SK-N-SH (cell line): ENCODE results near the gene SLC20A1. TPM values are rescaled to one million over a fixed set of nuclear protein-coding genes. Genes with fewer than 3 reads are reported as not detected.

ENCODE experiments used
- CHD2 ChIP-seq: fragments of 150-350 bp; IDR thresholded peaks from 2 replicates; pipeline ENCODE4 v1.6.1; 2018; ENCODE audit warnings: low read length; ENCODE audit not compliant: partially characterized antibody
- ELF1 ChIP-seq: IDR thresholded peaks from 2 replicates; pipeline ENCODE4 v1.4.0; 2012
- EP300 ChIP-seq, 2 experiments: IDR thresholded peaks; 2 replicates each; pipeline versions ENCODE4 v1.4.0 to v1.6.1; 2012; ENCODE audit warnings: borderline replicate concordance in 1 of 2, low read depth in 1 of 2, low read length in 1 of 2
- EZH2phosphoT487 ChIP-seq: fragments of 200-600 bp; sonication (generic); IDR thresholded peaks from 2 replicates; pipeline ENCODE4 v1.6.1; 2017; ENCODE audit warnings: low read depth, mixed run types, mild to moderate bottlenecking, antibody characterized with exemption, moderate library complexity, borderline replicate concordance
- FOXM1 ChIP-seq: IDR thresholded peaks from 2 replicates; pipeline ENCODE4 v1.4.0; 2012; ENCODE audit warnings: low read depth, mild to moderate bottlenecking
- GABPA ChIP-seq: IDR thresholded peaks from 2 replicates; pipeline ENCODE4 v1.4.0; 2012; ENCODE audit warnings: low read depth, mild to moderate bottlenecking
- GATA2 ChIP-seq: sonication (generic); formaldehyde crosslinking; IDR thresholded peaks from 2 replicates; pipeline ENCODE4 v1.5.0; 2020; ENCODE audit warnings: mild to moderate bottlenecking, missing genetic modification reagents
- JUND ChIP-seq: IDR thresholded peaks from 2 replicates; pipeline ENCODE4 v1.4.0; 2012
- MEF2A ChIP-seq: IDR thresholded peaks from 2 replicates; pipeline ENCODE4 v1.4.0; 2012; ENCODE audit warnings: low read depth, borderline replicate concordance
- MXI1 ChIP-seq: IDR thresholded peaks from 2 replicates; pipeline ENCODE4 v1.6.1; 2012; ENCODE audit warnings: mild to moderate bottlenecking, low read depth, low read length, improper control_type of control experiment
- NFIC ChIP-seq: IDR thresholded peaks from 2 replicates; pipeline ENCODE4 v1.4.0; 2012; ENCODE audit warnings: borderline replicate concordance
- NRF1 ChIP-seq: IDR thresholded peaks from 2 replicates; pipeline ENCODE4 v1.6.1; 2012; ENCODE audit warnings: low read depth, mild to moderate bottlenecking, low read length
- POLR2AphosphoS5 ChIP-seq: IDR thresholded peaks from 2 replicates; pipeline ENCODE4 v1.6.1; 2012; ENCODE audit warnings: low read depth, low read length
- RCOR1 ChIP-seq: fragments of 150-350 bp; IDR thresholded peaks from 2 replicates; pipeline ENCODE4 v1.6.1; 2017; ENCODE audit warnings: antibody characterized with exemption, low read length
- REST ChIP-seq: IDR thresholded peaks from 2 replicates; pipeline ENCODE4 v1.6.1; 2012; ENCODE audit warnings: mild to moderate bottlenecking, low read depth, low read length, moderate library complexity
- RXRA ChIP-seq: IDR thresholded peaks from 2 replicates; pipeline ENCODE4 v1.4.0; 2012; ENCODE audit warnings: low read depth, mild to moderate bottlenecking, borderline replicate concordance
- SIN3A ChIP-seq: IDR thresholded peaks from 2 replicates; pipeline ENCODE4 v1.6.1; 2012; ENCODE audit warnings: low read depth, mild to moderate bottlenecking, low read length, moderate library complexity, borderline replicate concordance
- SMC3 ChIP-seq: IDR thresholded peaks from 2 replicates; pipeline ENCODE4 v1.6.1; 2012; ENCODE audit warnings: low read depth, low read length, improper control_type of control experiment
- YY1 ChIP-seq: IDR thresholded peaks from 2 replicates; pipeline ENCODE4 v1.4.0; 2012; ENCODE audit warnings: low read depth, mild to moderate bottlenecking
- polyA plus RNA-seq, 3 experiments: library from polyadenylated mRNA; depleted of rRNA; stranded (reverse); fragments of >200 nt; gene quantifications; 2 replicates each; pipeline ENCODE4 v1.2.3, GENCODE V29; 2012
- TF ChIP-seq, protein P1 (sequence below): fragments of 150-350 bp; IDR thresholded peaks from 2 replicates; pipeline ENCODE4 v1.6.1; 2016; ENCODE audit warnings: mild to moderate bottlenecking, low read depth, low read length
- TF ChIP-seq, protein P2 (sequence below): fragments of 200-600 bp; sonication (generic); IDR thresholded peaks from 2 replicates; pipeline ENCODE4 v1.6.1; 2017; ENCODE audit warnings: antibody characterized with exemption, mild to moderate bottlenecking, moderate library complexity
- TF ChIP-seq, protein P3 (sequence below): IDR thresholded peaks from 2 replicates; pipeline ENCODE4 v1.4.0; 2012; ENCODE audit warnings: low read depth, borderline replicate concordance
- TF ChIP-seq, protein P4 (sequence below): fragments of 150-350 bp; IDR thresholded peaks from 2 replicates; pipeline ENCODE4 v1.6.1; 2017; ENCODE audit warnings: antibody characterized with exemption, low read length, low read depth, borderline replicate concordance
- TF ChIP-seq, protein P5 (sequence below): IDR thresholded peaks from 2 replicates; pipeline ENCODE4 v1.4.0; 2012; ENCODE audit warnings: low read depth, borderline replicate concordance

Gene SLC20A1
- polyA plus RNA-seq, 1 of the 3 experiments (the other 2 are of a cell fraction), result 56.3 TPM

DNA sequence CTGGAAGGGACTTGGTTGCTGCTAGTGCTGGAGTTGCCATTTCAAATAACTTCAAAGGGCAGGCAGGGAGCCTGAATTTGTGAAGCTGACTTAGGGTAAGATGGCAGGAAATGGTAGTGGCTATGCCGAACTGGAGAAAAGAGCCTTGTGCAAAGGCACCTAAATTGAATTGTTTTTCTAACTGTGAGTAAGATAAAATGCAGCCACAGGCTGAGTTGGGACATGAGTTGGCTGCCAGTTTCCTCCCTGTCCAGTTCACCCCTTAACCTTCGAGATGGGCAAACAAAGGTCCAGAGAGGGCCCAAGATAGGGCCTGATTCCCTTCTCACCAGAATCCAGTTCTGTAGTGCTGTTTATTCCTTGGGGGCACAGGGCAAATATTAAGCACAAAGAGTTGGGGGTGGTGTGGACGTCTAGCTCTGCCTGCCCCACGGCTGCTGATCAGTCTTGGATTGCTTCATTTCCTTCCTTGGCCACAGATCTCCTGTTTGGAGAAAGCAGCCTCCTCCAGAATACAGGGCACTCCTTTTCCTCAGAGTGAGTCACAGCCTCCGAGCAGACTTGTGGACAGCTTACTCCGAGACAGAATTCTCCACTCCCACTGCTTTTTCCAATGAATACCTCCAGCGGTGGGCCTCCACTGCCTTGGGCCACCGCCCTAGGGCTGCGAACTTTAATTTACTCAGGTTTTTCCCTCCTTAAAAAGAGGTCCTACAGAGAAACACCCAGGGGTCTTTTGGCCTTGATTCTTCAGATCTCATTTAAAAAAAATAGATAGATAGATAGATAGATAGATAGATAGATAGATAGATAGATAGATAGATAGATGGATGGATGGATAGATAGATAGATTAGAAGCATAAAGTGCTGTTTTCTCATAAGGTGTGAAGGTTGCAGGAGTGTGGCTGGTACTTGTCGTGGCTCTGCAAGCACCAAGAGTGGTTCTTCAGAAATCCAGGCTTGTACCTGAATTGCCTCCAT lies 18.4 kb upstream of the SLC20A1 start (continued):
- 0 out of 2 replicates have a peak, but pooled peaks have one; percentile 7 for TF ChIP-seq REST
- TF ChIP-seq FOXM1, result no peak
- no peak for TF ChIP-seq NRF1
- no peak for TF ChIP-seq YY1
- TF ChIP-seq CHD2, result no peak
- no peak for TF ChIP-seq EZH2phosphoT487
- no peak; the same call in 1 of the 2 replicates for TF ChIP-seq RXRA
- TF ChIP-seq, protein P1, sequence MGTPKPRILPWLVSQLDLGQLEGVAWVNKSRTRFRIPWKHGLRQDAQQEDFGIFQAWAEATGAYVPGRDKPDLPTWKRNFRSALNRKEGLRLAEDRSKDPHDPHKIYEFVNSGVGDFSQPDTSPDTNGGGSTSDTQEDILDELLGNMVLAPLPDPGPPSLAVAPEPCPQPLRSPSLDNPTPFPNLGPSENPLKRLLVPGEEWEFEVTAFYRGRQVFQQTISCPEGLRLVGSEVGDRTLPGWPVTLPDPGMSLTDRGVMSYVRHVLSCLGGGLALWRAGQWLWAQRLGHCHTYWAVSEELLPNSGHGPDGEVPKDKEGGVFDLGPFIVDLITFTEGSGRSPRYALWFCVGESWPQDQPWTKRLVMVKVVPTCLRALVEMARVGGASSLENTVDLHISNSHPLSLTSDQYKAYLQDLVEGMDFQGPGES, result no peak
- TF ChIP-seq MXI1, result no peak
- TF ChIP-seq, protein P2, sequence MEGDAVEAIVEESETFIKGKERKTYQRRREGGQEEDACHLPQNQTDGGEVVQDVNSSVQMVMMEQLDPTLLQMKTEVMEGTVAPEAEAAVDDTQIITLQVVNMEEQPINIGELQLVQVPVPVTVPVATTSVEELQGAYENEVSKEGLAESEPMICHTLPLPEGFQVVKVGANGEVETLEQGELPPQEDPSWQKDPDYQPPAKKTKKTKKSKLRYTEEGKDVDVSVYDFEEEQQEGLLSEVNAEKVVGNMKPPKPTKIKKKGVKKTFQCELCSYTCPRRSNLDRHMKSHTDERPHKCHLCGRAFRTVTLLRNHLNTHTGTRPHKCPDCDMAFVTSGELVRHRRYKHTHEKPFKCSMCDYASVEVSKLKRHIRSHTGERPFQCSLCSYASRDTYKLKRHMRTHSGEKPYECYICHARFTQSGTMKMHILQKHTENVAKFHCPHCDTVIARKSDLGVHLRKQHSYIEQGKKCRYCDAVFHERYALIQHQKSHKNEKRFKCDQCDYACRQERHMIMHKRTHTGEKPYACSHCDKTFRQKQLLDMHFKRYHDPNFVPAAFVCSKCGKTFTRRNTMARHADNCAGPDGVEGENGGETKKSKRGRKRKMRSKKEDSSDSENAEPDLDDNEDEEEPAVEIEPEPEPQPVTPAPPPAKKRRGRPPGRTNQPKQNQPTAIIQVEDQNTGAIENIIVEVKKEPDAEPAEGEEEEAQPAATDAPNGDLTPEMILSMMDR, result no peak
- TF ChIP-seq EP300 (IDR thresholded peaks at IDR 0.05; ENCODE audit: borderline replicate concordance in 1 of 2, low read depth in 1 of 2, low read length in 1 of 2), result peak in 1 of 2 experiments; percentile 58; a peak in 1 of 4 replicates
- no peak for TF ChIP-seq MEF2A
- peak; percentile 79 for TF ChIP-seq JUND
- 0 out of 2 replicates have a peak, but pooled peaks have one; percentile 14 for TF ChIP-seq GABPA
- TF ChIP-seq GATA2 (CRISPR knock-in tag), result no peak
- no peak for TF ChIP-seq ELF1
- peak; percentile 64 for TF ChIP-seq NFIC
- TF ChIP-seq, protein P3, sequence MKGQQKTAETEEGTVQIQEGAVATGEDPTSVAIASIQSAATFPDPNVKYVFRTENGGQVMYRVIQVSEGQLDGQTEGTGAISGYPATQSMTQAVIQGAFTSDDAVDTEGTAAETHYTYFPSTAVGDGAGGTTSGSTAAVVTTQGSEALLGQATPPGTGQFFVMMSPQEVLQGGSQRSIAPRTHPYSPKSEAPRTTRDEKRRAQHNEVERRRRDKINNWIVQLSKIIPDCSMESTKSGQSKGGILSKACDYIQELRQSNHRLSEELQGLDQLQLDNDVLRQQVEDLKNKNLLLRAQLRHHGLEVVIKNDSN, result no peak
- TF ChIP-seq, protein P4, sequence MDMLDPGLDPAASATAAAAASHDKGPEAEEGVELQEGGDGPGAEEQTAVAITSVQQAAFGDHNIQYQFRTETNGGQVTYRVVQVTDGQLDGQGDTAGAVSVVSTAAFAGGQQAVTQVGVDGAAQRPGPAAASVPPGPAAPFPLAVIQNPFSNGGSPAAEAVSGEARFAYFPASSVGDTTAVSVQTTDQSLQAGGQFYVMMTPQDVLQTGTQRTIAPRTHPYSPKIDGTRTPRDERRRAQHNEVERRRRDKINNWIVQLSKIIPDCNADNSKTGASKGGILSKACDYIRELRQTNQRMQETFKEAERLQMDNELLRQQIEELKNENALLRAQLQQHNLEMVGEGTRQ, result no peak
- no peak for TF ChIP-seq SMC3
- no peak for TF ChIP-seq RCOR1
- TF ChIP-seq SIN3A, result no peak
- TF ChIP-seq, protein P5, sequence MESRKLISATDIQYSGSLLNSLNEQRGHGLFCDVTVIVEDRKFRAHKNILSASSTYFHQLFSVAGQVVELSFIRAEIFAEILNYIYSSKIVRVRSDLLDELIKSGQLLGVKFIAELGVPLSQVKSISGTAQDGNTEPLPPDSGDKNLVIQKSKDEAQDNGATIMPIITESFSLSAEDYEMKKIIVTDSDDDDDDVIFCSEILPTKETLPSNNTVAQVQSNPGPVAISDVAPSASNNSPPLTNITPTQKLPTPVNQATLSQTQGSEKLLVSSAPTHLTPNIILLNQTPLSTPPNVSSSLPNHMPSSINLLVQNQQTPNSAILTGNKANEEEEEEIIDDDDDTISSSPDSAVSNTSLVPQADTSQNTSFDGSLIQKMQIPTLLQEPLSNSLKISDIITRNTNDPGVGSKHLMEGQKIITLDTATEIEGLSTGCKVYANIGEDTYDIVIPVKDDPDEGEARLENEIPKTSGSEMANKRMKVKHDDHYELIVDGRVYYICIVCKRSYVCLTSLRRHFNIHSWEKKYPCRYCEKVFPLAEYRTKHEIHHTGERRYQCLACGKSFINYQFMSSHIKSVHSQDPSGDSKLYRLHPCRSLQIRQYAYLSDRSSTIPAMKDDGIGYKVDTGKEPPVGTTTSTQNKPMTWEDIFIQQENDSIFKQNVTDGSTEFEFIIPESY, result peak; percentile 57; the same call in 1 of the 2 replicates
- peak; percentile 69; the same call in 1 of the 2 replicates for TF ChIP-seq POLR2AphosphoS5
